ENCODE measurements around the gene PLCB1. TPM values are rescaled to one million over a fixed set of nuclear protein-coding genes. Genes with fewer than 3 reads are reported as not detected.

Gene PLCB1
- total and polyA plus RNA-seq, 10 of the 15 experiments (the other 5 are each of a cell fraction or from before 2014, with no cell fraction given) = 0.05 to 5.3 (median 0.17) TPM; not detected in 1

DNA sequence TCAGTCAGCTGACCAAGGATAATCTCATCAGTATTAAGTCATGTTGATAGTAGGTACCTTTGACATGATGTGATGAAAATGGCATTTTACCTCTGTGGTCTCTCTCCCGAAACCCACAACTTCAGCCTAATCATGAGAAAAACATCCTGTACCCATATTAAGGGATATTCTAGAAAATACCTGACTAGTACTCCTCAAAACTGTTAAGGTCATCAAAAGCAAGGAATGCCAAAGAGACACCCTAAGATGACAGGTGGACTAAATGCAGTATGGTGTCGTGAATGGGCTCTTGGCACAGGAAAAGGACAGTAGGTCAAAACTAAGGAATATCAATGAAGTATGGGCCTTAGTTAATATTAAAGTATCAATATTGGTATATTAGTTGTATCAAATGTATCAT is 221.4 kb downstream of the PLCB1 start:
- FAIRE-seq (no peak), ATAC-seq (no peak), DNase-seq (ENCODE audit: low read depth, low spot score) (no peak)
- Histone ChIP-seq H4K20me1 (ENCODE audit: control insufficient read depth, insufficient read depth) (no peaks in the 10 kb centered on the region), H3K79me2 (ENCODE audit: control insufficient read depth, insufficient read depth, low read length) (no peaks in the 10 kb centered on the region), H3K4me2 (ENCODE audit: control insufficient read depth, insufficient read depth) (no peak overlapping the region), H3K27ac (ENCODE audit: control insufficient read depth, insufficient read depth) (no peak overlapping the region), H3K36me3 (ENCODE audit: control insufficient read depth in 2 of 2, insufficient read depth in 2 of 2, low read length in 1 of 2) (no peaks in the 10 kb centered on the region), H3K9ac (ENCODE audit: control insufficient read depth, insufficient read depth, low read length) (no peak overlapping the region), H3K27me3 (replicated peaks in 1 of 2; ENCODE audit: control insufficient read depth in 2 of 2, insufficient read depth in 2 of 2, low read length in 1 of 2) (no peaks in the 10 kb centered on the region), H2AFZ (ENCODE audit: control insufficient read depth, low read depth, low read length) (no peak overlapping the region), H3K9me3 (replicated peaks; ENCODE audit: control insufficient read depth, insufficient read depth, low read length) (no peaks in the 10 kb centered on the region), H3K4me3 (no peak overlapping the region), H3K4me1 (ENCODE audit: control insufficient read depth, insufficient read depth, low read length) (no peaks in the 10 kb centered on the region)
- intact Hi-C loops (cut with micrococcal nuclease; ENCODE audit: unreplicated experiment) = no loop called here
- CTCF ChIA-PET = interaction anchor here (1.2 kb wide), 1 partner anchor 35 kb away, joined by 3 read pairs; no protein-coding TSS in a partner anchor
- no TSS peak for BruUV-seq (replicated peaks)
- RAD21 ChIA-PET (ENCODE audit: unreplicated experiment) = no interaction called here
- 19% methylated on average over 2 of the region's 2 CpGs for WGBS (ENCODE audit: insufficient coverage, insufficient replicate concordance, low lambda C conversion rate, missing lambda C conversion rate)
- POLR2A ChIA-PET = no interaction called here
- no peak for TF ChIP-seq KDM1A (IDR thresholded peaks at IDR 0.05; ENCODE audit: borderline replicate concordance)
- TF ChIP-seq FOS (IDR thresholded peaks at IDR 0.05; ENCODE audit: borderline replicate concordance, extremely low read depth, insufficient read length) = no peak
- TF ChIP-seq YY1 (IDR thresholded peaks at IDR 0.05; ENCODE audit: low read depth, low read length) = no peak
- TF ChIP-seq, protein P1, sequence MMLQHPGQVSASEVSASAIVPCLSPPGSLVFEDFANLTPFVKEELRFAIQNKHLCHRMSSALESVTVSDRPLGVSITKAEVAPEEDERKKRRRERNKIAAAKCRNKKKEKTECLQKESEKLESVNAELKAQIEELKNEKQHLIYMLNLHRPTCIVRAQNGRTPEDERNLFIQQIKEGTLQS (IDR thresholded peaks at IDR 0.05; ENCODE audit: borderline replicate concordance, extremely low read depth, low read depth, low read length) = no peak
- TF ChIP-seq TCF12 (IDR thresholded peaks at IDR 0.05; ENCODE audit: low read depth, low read length) = no peak
- TF ChIP-seq EED (IDR thresholded peaks at IDR 0.05; ENCODE audit: low read depth) = no peak
- TF ChIP-seq, protein P2, sequence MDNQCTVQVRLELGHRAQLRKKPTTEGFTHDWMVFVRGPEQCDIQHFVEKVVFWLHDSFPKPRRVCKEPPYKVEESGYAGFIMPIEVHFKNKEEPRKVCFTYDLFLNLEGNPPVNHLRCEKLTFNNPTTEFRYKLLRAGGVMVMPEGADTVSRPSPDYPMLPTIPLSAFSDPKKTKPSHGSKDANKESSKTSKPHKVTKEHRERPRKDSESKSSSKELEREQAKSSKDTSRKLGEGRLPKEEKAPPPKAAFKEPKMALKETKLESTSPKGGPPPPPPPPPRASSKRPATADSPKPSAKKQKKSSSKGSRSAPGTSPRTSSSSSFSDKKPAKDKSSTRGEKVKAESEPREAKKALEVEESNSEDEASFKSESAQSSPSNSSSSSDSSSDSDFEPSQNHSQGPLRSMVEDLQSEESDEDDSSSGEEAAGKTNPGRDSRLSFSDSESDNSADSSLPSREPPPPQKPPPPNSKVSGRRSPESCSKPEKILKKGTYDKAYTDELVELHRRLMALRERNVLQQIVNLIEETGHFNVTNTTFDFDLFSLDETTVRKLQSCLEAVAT (IDR thresholded peaks at IDR 0.05) = no peak
- no peak for TF ChIP-seq ZSCAN29 (IDR thresholded peaks at IDR 0.05)
- TF ChIP-seq ATF7 (IDR thresholded peaks at IDR 0.05; ENCODE audit: low read depth) = no peak
- no peak for TF ChIP-seq DPF2 (IDR thresholded peaks at IDR 0.05)
- TF ChIP-seq MYB (IDR thresholded peaks at IDR 0.05; ENCODE audit: borderline replicate concordance, low read depth, low read length) = no peak
- TF ChIP-seq NR2F1 (conservative IDR thresholded peaks at IDR 0.05) = no peak
- TF ChIP-seq, protein P3, sequence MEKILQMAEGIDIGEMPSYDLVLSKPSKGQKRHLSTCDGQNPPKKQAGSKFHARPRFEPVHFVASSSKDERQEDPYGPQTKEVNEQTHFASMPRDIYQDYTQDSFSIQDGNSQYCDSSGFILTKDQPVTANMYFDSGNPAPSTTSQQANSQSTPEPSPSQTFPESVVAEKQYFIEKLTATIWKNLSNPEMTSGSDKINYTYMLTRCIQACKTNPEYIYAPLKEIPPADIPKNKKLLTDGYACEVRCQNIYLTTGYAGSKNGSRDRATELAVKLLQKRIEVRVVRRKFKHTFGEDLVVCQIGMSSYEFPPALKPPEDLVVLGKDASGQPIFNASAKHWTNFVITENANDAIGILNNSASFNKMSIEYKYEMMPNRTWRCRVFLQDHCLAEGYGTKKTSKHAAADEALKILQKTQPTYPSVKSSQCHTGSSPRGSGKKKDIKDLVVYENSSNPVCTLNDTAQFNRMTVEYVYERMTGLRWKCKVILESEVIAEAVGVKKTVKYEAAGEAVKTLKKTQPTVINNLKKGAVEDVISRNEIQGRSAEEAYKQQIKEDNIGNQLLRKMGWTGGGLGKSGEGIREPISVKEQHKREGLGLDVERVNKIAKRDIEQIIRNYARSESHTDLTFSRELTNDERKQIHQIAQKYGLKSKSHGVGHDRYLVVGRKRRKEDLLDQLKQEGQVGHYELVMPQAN (conservative IDR thresholded peaks at IDR 0.05) = no peak
- TF ChIP-seq, protein P4, sequence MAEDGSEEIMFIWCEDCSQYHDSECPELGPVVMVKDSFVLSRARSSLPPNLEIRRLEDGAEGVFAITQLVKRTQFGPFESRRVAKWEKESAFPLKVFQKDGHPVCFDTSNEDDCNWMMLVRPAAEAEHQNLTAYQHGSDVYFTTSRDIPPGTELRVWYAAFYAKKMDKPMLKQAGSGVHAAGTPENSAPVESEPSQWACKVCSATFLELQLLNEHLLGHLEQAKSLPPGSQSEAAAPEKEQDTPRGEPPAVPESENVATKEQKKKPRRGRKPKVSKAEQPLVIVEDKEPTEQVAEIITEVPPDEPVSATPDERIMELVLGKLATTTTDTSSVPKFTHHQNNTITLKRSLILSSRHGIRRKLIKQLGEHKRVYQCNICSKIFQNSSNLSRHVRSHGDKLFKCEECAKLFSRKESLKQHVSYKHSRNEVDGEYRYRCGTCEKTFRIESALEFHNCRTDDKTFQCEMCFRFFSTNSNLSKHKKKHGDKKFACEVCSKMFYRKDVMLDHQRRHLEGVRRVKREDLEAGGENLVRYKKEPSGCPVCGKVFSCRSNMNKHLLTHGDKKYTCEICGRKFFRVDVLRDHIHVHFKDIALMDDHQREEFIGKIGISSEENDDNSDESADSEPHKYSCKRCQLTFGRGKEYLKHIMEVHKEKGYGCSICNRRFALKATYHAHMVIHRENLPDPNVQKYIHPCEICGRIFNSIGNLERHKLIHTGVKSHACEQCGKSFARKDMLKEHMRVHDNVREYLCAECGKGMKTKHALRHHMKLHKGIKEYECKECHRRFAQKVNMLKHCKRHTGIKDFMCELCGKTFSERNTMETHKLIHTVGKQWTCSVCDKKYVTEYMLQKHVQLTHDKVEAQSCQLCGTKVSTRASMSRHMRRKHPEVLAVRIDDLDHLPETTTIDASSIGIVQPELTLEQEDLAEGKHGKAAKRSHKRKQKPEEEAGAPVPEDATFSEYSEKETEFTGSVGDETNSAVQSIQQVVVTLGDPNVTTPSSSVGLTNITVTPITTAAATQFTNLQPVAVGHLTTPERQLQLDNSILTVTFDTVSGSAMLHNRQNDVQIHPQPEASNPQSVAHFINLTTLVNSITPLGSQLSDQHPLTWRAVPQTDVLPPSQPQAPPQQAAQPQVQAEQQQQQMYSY (CRISPR knock-in tag; IDR thresholded peaks at IDR 0.05) = no peak
- in situ Hi-C loops (cut with MboI) = no loop called here
- SMC1A ChIA-PET (ENCODE audit: uncharacterized antibody, unreplicated experiment) = no interaction called here
